Jurkat, Clone E6-1 (cell line): ENCODE results near the gene SLC7A14. TPM values are rescaled to one million over a fixed set of nuclear protein-coding genes. Genes with fewer than 3 reads are reported as not detected.

Source experiments
- DNase-seq: peaks from one replicate; pipeline ENCODE4 v3.0.0-alpha.2; 2011; ENCODE audit warnings: low read depth, low spot score
- H3K4me3 ChIP-seq: 2 replicates; pipeline ENCODE4 v1.5.1; 2011; ENCODE audit warnings: mild to moderate bottlenecking, low read length, control low read depth, moderate library complexity
- polyA plus RNA-seq: library from polyadenylated mRNA; unstranded; fragments of >200 nt; gene quantifications from one replicate; pipeline ENCODE4 v1.2.1, GENCODE V29; 2012; ENCODE audit warnings: missing spikeins; ENCODE audit not compliant: insufficient read length, insufficient read depth

The SLC7A14 gene
- not detected for polyA plus RNA-seq

DNA sequence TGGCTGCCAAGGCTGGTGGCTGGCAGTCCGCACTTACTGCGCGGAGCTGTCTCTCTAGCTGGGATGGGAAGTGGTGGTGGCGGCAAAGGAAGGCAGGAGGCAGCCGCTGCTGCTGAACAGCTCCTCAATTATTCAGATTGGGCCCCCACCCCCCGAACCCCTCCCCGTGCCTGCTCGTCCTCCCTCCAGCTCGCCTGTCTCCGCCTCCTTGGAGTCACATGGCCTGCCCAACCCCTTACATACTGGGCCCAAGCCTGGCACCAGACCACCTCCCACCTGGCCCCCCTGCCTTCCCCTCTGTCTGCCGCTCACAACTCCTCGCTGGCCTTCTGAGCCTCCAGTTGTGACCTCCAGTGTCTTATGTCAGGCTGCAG, at the start of gene SLC7A14:
Gene SLC7A14 (minus strand): TSS at position 139 of the 374 bp plus-strand sequence. CDS start 59,139 bp downstream, outside the sequence.
- H3K4me3 ChIP-seq: no peak within 1 kb of the TSS
- no peak for DNase-seq

DNA sequence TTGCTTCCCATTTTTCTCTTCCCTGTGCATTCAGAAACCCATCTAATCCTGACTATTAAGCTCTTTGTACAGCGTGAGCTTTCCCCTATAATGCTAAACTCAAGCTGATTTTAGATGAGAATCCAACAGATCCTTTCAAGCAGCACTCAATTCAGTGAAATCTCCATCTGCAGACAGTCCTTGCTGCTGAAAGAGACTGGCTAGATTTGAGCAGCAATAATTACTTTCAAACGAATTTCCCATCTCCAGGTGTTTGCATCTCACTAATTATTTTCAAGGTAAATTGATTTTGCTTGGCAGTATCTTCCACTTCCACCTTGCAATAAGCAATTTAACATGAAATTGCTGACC, 49.5 kb upstream of the SLC7A14 start:
- H3K4me3 ChIP-seq: no peak overlapping the region
- DNase-seq: no peak

DNA sequence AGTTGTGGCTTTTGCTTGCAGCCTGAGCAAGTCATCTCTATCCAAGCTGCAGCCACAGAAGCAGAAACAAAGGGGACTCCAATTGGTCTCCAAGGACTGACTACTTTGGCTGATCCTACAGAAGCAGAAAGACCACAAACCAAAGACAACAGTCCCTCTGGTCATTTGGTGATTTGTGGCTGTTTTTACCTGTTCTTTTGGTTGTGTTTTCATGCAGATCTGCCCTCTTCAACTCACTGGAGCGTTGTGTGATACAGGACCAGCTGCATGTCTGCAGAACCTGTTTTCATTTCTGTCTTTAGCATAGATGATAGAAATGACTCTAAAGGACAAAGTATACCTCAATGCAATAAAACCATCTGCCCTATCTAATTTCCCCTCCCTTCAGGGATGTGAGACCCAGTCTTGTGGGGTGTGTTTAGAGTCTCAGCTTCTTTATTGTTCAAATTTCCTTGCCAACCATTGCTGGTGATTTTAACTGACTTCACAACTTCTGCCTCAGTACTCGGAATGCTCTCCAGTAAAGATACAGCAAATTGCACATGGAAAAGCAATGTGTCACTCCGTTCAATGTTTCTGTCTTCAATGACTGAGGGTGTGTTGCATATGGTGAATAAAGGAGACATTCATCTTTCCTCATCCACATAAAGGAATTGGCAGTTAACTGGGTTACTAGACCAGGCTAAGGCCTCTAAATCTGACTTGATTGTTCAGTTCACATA, 48.9 kb upstream of the SLC7A14 start:
- no peak overlapping the region for H3K4me3 ChIP-seq
- DNase-seq: no peak

DNA sequence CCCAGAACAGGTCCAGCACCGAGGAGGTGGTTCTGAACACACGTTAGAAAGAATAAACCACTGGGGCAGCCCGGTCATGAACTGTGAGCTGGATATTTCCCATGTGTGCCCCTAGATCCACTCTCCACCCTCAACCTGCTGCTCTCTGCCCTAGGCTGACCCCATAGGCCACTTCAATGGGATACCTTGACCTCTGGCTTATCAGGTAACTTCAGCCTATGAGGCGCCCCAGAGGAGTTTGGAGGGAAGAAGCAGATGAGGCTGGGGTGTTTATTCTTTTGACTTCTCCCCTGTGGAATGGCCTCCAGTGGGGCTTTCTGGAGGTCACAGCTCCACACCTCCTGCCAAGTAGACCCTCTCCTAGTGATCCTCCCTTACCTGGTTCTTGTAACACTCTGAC, 47.7 kb upstream of the SLC7A14 start:
- DNase-seq: no peak
- no peak overlapping the region for H3K4me3 ChIP-seq

DNA sequence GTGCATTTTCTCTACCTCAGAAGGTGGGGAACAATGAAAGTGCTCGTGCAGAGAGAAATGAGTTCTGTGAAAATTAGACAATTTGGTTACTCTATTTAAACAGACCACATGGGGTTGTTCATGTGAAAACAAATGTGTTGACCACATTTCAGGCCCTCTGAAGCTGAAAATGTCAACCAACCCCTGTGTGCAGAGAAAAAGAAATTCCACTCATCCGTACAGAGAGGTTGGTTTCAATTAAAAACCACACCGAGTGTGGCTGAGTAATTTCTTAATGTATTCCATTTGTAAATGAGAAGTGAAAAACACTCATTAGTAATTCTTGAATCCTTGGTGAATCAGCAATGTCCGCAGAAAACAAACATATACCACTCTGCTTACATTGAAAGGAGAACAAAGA, 46.9 kb upstream of the SLC7A14 start:
- H3K4me3 ChIP-seq: no peak overlapping the region
- no peak for DNase-seq

DNA sequence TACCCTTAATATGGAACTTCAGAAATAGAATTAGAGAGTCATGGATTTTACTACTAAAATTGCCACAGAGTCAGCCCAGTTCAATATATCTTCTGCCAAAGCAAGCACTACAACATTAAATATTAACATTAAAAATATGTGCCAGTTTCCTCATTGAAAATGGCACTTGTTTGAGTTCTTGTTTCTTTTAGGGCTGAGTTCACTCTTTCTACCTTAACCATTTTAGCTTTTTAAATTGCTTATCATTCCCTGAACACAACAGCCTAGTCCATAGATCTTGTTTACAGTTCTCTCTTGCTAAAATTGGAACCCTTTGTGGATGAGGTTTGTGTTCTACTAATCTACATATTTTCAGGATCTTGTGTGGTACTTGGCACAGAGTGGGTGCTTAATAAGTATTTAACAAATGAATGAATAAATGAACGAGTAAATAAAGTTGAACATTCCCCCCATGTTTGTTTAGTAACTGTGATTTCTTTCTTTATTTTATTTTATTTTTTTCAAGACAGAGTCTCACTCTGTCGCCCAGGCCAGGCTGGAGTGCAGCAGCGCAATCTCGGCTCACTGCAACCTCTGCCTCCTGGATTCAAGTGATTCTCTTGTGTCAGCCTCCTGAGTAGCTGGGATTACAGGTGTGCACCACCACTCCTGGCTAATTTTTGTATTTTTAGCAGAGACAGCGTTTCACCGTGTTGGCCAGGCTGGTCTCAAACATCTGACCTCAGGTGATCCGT, 46.0 kb upstream of the SLC7A14 start:
- H3K4me3 ChIP-seq: no peak overlapping the region
- no peak for DNase-seq

DNA sequence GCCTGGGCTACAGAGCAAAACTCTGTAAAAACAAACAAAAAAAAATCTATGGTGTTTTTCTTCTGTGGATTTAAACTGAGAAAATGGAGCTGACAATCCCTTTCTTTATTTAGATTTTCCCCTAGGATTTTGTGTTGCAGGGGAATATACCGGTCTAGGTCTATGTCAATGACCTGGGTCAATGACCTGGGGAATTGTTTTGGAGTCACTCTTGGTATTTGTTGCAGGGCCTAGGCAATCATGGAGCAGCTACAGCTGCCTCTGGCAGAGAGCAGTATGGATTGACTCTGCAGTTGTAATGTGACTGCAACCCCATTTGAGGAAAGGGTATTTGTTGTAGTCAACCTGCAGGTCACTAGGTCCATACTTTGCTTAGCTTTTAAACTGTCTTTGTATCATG, 37.6 kb upstream of the SLC7A14 start:
- no peak for DNase-seq
- no peak overlapping the region for H3K4me3 ChIP-seq

DNA sequence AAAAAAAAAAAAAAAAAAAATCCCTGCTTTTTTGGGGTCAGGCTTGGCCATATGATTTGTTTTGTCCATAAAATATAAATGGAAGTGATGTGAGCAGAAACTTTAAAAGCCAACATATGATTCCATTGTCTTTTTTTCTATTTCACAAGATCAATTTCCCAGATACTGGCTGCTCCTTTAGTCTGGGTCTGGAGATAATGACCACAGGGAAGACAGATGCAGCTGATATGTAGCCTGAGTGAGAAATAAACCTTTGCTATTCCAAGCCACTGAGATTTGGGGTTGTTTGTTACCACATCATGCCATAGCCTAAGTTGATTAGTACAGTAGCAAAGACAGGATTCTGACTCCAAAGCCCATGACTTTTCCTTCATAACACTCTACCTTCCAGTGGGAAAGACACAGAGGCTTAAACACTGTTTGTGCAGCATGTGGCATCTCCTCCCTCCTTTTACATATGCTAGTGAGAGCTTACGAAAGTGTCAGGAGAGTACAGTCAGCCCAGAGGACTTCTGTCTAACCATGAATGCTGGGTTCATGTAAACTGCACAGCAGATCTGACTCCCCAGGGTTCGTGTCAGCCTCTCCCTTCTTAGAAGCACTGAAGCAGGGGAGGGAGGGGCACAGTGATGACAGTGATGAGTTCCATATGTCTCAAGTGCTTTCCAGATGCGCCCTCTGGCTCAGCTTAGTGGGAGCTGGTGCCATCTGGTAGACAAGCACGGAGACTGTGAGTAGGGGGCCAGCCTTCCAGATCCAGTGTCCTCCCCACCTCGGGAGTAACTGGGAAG, 36.7 kb upstream of the SLC7A14 start:
- no peak for DNase-seq
- H3K4me3 ChIP-seq: no peak overlapping the region

DNA sequence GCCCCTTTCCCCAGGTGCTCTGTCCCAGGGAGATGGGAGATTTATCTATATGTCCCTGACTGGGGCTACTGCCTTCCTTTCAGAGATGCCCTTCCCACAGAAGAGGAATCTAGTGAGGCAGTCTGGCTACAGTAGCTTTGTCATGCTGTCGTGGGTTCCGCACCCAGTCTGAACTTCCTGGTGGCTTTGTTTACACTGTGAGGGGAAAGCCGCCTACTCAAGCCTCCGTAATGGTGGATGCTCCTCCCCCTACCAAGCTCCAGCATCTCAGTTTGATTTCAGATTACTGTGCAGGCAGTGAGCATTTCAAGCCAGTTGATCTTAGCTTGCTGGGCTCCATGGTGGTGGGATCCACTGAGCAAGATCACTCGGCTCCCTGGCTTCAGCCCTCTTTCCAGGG, 35.4 kb upstream of the SLC7A14 start:
- no peak for DNase-seq
- no peak overlapping the region for H3K4me3 ChIP-seq

DNA sequence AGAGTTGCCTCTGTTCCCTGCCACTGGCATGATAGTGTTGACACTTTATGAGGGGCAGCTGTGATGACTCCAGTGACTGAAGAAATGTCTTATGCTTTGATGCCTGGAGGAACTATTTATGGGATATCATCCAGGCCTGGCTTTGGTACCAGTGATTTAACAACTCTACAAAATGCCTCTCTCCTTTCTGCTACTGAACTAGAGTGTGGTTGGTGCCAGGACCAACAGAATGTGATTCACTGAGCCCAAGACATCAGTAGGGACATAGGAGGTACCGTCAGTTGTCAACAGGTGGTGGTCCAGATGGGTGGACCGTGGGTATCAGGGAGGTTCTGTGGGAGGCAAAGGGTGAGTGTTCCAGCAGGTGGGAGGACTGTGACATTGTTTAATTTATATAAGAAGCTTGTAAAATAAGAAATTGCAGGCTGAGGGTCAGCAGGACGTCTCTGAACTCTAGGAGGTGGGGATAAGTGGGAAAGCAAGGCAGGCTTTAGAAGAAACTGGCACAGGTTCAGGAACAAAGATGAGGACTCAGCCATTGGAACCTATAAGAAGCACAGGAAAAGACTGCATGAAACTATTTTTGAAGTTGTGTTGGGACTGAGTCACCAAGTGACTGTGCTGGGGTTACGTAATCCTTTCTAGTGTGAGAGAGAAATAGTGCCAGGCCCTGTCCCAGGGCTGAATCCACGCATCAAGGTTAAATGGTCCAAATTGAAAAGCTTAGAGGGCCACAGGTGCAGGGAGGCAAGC, 28.5 kb upstream of the SLC7A14 start:
- H3K4me3 ChIP-seq: no peak overlapping the region
- no peak for DNase-seq

DNA sequence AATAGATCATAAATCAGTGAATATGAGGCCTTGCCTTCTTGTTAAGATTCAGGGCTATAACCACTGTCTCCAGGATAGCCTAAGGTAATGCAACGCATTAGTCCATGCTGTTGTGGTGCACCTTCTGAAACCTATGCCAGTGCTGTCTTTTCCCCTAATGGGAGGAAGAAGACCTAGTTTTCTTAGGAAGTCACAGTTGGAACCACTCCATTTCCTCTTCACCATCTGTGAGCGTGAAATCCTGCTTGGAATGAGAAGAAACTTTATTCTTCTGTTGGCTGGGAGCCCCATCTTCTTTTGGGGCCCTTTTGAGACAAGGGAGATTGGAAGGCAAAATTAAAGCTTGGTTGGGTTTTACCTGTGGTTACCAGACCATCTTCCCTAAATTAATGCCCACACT, 25.9 kb upstream of the SLC7A14 start:
- no peak overlapping the region for H3K4me3 ChIP-seq
- no peak for DNase-seq

DNA sequence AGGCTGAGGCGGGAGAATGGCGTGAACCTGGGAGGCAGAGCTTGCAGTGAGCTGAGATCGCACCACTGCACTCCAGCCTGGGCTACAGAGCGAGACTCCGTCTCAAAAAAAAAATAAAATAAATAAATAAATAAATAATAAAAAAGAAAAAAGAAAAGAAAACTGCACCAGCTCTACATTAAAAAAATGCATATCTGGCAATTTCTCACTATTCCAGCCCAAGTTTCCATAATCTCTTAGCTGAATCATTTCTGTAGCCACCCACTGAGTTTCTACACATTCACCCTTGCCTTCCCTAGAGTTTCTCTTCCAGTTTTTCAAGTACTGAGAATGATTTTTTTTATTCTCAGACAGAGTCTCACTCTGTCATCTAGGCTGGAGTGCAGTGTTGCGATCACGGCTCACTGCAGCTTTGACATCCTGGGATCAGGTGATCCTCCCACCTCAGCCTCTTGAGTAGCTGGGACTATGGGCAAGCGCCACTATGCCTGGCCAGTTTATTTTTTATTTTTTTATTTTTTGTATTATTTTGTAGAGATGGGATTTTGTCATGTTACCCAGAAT, 24.5 kb upstream of the SLC7A14 start:
- DNase-seq: no peak
- no peak overlapping the region for H3K4me3 ChIP-seq

DNA sequence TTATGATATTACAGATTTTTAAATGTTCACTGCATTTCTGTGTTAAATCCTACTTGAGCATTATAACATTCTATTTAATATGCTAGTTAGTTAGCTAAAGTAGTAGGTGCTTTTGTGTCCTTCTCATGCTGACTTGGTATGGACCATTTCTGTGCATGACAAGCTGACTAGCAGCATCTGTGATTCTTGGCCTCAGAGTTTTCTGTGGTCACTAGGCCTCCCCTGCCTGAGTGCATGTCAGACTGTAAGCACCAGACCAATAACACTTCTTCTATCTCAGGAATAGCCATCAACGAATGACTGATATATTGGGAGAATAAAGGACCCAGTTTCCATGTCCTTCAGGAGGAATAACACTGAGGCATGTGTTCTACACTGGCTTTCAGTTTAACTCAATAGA, 22.6 kb upstream of the SLC7A14 start:
- no peak for DNase-seq
- H3K4me3 ChIP-seq: no peak overlapping the region

DNA sequence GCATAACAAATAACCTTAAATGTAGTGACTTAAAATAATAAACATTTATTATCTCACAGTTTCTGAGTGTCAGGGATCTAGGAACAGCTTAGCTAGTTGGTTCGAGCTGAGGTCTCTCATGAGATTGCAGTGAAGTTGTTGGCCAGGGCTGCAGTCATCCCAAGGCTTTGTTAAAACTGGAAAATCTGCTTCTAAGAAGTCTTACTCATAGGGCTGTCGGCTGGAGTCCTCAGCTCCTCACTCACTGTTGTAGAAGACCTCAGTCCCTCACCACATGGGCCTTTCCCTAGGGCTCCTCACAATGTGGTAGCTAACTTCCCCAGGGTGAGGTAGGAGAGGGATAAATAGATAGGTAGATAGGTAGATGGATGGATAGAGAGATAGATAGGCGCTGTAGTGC, 20.8 kb upstream of the SLC7A14 start:
- DNase-seq: no peak
- no peak overlapping the region for H3K4me3 ChIP-seq

DNA sequence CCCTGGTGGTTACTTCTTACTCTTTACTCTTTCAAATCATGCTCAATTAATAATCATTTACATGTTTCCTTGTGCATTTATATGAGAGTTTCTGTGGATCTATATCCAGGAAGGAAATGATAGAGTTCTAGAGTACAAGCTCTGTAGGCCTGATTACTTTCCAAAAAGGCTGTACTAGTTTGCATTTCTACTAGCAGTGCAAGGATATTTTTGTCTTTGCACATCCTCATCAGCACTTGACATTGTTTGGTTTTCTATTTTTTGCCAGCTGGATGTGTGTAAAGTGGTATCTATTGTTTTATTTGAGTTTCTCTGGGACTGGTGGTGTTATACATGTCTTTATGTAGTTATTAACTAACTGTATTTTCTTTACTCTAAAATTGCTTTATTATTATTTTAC, 19.6 kb upstream of the SLC7A14 start:
- no peak for DNase-seq
- H3K4me3 ChIP-seq: no peak overlapping the region

DNA sequence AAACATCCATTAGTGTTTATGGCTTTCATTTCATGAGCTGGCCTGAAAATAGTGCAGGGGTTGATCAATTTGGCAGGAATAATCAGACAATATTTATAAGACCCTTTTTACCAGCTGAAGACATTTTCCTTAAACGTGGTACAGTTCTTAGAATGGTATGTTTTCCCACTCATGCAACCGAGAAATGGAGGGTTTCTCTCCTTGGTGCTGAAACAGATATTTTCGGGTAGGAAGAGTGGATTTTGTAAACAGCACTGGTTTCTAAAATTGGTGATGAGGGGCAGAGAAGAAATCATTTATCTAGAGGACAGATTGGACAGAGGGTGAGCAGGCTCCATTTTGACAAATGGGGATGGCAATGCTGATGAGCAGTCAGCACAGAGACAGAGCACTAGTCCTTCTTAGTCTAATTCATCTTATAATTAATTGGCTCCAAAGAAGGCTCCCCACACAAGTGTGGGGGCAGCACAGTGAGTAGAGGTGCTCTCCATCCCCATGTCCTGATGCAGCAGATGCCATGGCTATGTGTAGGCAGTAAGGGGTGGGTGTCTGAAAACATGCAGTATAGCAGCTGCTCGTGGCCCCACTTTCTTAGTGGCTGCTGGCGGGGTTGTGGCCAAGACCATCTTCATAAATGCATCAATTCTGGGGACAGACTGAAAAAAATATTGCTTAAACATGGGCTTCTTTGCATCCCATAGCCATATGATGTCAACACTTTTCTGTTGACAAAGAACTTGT, 18.1 kb upstream of the SLC7A14 start:
- no peak overlapping the region for H3K4me3 ChIP-seq
- no peak for DNase-seq

DNA sequence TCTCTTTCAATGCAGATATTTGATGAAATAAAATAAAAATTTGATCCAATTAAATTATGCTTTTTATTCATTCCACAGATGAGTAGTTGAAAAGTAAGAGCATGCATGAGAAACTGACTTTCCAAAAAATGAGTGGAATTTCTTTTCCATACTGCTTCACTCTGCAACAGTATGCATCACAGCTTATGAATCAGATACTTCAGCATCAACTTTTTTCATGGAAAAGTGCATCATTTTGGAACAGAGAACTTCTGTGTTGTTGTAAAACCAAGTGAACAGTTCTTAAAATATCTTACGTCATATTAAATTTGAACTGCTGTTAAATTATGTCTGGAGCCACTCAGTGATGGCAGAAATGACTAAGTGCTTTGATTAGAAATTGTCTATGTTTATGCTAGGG, 16.7 kb upstream of the SLC7A14 start:
- no peak for DNase-seq
- H3K4me3 ChIP-seq: no peak overlapping the region

DNA sequence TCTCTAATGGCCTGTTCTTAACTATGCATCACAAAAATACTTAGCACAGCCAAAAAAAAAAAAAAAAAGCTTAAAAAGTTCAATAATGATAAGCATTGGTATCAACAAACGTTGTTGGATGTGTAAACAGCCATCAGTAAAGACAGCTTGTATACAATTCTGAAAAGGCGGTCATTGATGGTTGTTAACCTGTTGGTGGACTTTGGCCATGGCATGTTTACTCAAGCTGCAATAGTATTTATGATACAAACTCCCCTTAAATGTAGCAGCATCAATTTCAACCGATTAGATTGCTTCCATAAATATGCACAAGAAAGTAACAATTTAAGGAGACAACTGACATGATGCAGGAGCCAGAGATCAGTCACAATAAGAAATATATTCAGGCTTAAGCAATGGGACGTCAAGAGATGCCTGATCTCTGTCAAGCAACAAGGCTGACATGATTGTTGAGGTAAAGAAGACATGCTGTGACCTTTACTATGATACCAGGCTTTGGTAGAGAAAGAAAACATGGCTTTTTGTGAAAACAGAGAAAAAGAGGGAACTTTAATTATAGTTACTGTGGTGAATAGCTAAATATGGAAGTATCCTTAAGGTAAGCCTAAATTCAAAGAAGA, 14.2 kb upstream of the SLC7A14 start:
- H3K4me3 ChIP-seq: no peak overlapping the region

More for the DNA sequence above, 14.2 kb upstream of the SLC7A14 start:
- no peak for DNase-seq
